ENCODE data around the gene IGSF23. TPM values are rescaled to one million over a fixed set of nuclear protein-coding genes. Genes with fewer than 3 reads are reported as not detected.

IGSF23 gene
- total and polyA plus RNA-seq, 2 experiments from 2014 or later = not detected

GRCh38 chr19:44609219-44609618 lies 4.1 kb upstream of the IGSF23 start:
- Histone ChIP-seq H3K9me2 (ENCODE audit: insufficient read depth) (no peaks in the 10 kb centered on the region), H3K79me2 (replicated peaks; ENCODE audit: insufficient read depth) (no peaks in the 10 kb centered on the region), H3K4me1 (ENCODE audit: insufficient read depth) (peaks cover 22% of the 10 kb centered on the region), H3F3A (replicated peaks; ENCODE audit: low read depth) (no peaks in the 10 kb centered on the region), H3K4me3 (no peak overlapping the region), H3K36me3 (ENCODE audit: insufficient read depth) (no peaks in the 10 kb centered on the region), H3K27me3 (ENCODE audit: insufficient read depth) (no peaks in the 10 kb centered on the region), H3K4me2 (no peak overlapping the region), H2AFZ (no peak overlapping the region), H4K20me1 (replicated peaks; ENCODE audit: insufficient read depth) (no peaks in the 10 kb centered on the region), H3K27ac (ENCODE audit: low read depth) (no peak overlapping the region)
- no peaks in the 10 kb centered on the region; the same call in 1 of the 3 replicates for H3K9me3 Mint-ChIP-seq
- no peak overlapping the region for H3K4me3 Mint-ChIP-seq
- no peak overlapping the region for H3K27ac Mint-ChIP-seq
- TF ChIP-seq EZH2 (IDR thresholded peaks at IDR 0.05; ENCODE audit: low read depth, unreplicated experiment) (no peak), CREB1 (CRISPR knock-in tag; IDR thresholded peaks at IDR 0.05; ENCODE audit: low read depth) (no peak), ZNF114 (CRISPR knock-in tag; IDR thresholded peaks at IDR 0.05) (no peak), STAT1 (IDR thresholded peaks at IDR 0.05; ENCODE audit: unreplicated experiment) (no peak), JUNB (IDR thresholded peaks at IDR 0.05; ENCODE audit: unreplicated experiment) (no peak), EZH2phosphoT487 (IDR thresholded peaks at IDR 0.05; ENCODE audit: unreplicated experiment) (no peak), ZNF331 (CRISPR knock-in tag; IDR thresholded peaks at IDR 0.05; ENCODE audit: low read depth) (no peak), POLR2AphosphoS5 (IDR thresholded peaks at IDR 0.05; ENCODE audit: low read depth) (no peak)
- TF ChIP-seq, protein P1, sequence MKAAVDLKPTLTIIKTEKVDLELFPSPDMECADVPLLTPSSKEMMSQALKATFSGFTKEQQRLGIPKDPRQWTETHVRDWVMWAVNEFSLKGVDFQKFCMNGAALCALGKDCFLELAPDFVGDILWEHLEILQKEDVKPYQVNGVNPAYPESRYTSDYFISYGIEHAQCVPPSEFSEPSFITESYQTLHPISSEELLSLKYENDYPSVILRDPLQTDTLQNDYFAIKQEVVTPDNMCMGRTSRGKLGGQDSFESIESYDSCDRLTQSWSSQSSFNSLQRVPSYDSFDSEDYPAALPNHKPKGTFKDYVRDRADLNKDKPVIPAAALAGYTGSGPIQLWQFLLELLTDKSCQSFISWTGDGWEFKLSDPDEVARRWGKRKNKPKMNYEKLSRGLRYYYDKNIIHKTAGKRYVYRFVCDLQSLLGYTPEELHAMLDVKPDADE (IDR thresholded peaks at IDR 0.05) = no peak
- TF ChIP-seq, protein P2, sequence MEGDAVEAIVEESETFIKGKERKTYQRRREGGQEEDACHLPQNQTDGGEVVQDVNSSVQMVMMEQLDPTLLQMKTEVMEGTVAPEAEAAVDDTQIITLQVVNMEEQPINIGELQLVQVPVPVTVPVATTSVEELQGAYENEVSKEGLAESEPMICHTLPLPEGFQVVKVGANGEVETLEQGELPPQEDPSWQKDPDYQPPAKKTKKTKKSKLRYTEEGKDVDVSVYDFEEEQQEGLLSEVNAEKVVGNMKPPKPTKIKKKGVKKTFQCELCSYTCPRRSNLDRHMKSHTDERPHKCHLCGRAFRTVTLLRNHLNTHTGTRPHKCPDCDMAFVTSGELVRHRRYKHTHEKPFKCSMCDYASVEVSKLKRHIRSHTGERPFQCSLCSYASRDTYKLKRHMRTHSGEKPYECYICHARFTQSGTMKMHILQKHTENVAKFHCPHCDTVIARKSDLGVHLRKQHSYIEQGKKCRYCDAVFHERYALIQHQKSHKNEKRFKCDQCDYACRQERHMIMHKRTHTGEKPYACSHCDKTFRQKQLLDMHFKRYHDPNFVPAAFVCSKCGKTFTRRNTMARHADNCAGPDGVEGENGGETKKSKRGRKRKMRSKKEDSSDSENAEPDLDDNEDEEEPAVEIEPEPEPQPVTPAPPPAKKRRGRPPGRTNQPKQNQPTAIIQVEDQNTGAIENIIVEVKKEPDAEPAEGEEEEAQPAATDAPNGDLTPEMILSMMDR (conservative IDR thresholded peaks at IDR 0.05; ENCODE audit: low read depth in 2 of 2) = no peak
- TF ChIP-seq, protein P3, sequence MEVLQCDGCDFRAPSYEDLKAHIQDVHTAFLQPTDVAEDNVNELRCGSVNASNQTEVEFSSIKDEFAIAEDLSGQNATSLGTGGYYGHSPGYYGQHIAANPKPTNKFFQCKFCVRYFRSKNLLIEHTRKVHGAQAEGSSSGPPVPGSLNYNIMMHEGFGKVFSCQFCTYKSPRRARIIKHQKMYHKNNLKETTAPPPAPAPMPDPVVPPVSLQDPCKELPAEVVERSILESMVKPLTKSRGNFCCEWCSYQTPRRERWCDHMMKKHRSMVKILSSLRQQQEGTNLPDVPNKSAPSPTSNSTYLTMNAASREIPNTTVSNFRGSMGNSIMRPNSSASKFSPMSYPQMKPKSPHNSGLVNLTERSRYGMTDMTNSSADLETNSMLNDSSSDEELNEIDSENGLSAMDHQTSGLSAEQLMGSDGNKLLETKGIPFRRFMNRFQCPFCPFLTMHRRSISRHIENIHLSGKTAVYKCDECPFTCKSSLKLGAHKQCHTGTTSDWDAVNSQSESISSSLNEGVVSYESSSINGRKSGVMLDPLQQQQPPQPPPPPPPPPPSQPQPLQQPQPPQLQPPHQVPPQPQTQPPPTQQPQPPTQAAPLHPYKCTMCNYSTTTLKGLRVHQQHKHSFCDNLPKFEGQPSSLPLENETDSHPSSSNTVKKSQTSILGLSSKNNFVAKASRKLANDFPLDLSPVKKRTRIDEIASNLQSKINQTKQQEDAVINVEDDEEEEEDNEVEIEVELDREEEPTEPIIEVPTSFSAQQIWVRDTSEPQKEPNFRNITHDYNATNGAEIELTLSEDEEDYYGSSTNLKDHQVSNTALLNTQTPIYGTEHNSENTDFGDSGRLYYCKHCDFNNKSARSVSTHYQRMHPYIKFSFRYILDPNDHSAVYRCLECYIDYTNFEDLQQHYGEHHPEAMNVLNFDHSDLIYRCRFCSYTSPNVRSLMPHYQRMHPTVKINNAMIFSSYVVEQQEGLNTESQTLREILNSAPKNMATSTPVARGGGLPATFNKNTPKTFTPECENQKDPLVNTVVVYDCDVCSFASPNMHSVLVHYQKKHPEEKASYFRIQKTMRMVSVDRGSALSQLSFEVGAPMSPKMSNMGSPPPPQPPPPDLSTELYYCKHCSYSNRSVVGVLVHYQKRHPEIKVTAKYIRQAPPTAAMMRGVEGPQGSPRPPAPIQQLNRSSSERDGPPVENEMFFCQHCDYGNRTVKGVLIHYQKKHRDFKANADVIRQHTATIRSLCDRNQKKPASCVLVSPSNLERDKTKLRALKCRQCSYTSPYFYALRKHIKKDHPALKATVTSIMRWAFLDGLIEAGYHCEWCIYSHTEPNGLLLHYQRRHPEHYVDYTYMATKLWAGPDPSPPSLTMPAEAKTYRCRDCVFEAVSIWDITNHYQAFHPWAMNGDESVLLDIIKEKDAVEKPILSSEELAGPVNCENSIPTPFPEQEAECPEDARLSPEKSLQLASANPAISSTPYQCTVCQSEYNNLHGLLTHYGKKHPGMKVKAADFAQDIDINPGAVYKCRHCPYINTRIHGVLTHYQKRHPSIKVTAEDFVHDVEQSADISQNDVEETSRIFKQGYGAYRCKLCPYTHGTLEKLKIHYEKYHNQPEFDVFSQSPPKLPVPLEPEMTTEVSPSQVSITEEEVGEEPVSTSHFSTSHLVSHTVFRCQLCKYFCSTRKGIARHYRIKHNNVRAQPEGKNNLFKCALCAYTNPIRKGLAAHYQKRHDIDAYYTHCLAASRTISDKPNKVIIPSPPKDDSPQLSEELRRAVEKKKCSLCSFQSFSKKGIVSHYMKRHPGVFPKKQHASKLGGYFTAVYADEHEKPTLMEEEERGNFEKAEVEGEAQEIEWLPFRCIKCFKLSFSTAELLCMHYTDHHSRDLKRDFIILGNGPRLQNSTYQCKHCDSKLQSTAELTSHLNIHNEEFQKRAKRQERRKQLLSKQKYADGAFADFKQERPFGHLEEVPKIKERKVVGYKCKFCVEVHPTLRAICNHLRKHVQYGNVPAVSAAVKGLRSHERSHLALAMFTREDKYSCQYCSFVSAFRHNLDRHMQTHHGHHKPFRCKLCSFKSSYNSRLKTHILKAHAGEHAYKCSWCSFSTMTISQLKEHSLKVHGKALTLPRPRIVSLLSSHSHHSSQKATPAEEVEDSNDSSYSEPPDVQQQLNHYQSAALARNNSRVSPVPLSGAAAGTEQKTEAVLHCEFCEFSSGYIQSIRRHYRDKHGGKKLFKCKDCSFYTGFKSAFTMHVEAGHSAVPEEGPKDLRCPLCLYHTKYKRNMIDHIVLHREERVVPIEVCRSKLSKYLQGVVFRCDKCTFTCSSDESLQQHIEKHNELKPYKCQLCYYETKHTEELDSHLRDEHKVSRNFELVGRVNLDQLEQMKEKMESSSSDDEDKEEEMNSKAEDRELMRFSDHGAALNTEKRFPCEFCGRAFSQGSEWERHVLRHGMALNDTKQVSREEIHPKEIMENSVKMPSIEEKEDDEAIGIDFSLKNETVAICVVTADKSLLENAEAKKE (CRISPR knock-in tag; IDR thresholded peaks at IDR 0.05) = no peak
- TF ChIP-seq, protein P4, sequence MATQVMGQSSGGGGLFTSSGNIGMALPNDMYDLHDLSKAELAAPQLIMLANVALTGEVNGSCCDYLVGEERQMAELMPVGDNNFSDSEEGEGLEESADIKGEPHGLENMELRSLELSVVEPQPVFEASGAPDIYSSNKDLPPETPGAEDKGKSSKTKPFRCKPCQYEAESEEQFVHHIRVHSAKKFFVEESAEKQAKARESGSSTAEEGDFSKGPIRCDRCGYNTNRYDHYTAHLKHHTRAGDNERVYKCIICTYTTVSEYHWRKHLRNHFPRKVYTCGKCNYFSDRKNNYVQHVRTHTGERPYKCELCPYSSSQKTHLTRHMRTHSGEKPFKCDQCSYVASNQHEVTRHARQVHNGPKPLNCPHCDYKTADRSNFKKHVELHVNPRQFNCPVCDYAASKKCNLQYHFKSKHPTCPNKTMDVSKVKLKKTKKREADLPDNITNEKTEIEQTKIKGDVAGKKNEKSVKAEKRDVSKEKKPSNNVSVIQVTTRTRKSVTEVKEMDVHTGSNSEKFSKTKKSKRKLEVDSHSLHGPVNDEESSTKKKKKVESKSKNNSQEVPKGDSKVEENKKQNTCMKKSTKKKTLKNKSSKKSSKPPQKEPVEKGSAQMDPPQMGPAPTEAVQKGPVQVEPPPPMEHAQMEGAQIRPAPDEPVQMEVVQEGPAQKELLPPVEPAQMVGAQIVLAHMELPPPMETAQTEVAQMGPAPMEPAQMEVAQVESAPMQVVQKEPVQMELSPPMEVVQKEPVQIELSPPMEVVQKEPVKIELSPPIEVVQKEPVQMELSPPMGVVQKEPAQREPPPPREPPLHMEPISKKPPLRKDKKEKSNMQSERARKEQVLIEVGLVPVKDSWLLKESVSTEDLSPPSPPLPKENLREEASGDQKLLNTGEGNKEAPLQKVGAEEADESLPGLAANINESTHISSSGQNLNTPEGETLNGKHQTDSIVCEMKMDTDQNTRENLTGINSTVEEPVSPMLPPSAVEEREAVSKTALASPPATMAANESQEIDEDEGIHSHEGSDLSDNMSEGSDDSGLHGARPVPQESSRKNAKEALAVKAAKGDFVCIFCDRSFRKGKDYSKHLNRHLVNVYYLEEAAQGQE (IDR thresholded peaks at IDR 0.05; ENCODE audit: unreplicated experiment) = no peak
- no peak for DNase-seq (ENCODE audit: low spot score)
- ATAC-seq = no peak
- no peaks in the 10 kb centered on the region; the same call in 2 of the 3 replicates for H3K36me3 Mint-ChIP-seq (ENCODE audit: low read depth)
- peaks cover 3% of the 10 kb centered on the region for H3K27me3 Mint-ChIP-seq (ENCODE audit: insufficient read depth, low read depth, poor library complexity)
- H3K4me1 Mint-ChIP-seq = peaks cover 19% of the 10 kb centered on the region

Measured in GM23338 (cell line).